CD4-positive, alpha-beta T cell treated with Interleukin-15 for 1 hour (primary cell): Measurements from ENCODE around the gene SERINC3.

Experiments used
- DNase-seq: peaks from one replicate; pipeline ENCODE4 v3.0.0-alpha.2; 2020

SERINC3 gene

DNA sequence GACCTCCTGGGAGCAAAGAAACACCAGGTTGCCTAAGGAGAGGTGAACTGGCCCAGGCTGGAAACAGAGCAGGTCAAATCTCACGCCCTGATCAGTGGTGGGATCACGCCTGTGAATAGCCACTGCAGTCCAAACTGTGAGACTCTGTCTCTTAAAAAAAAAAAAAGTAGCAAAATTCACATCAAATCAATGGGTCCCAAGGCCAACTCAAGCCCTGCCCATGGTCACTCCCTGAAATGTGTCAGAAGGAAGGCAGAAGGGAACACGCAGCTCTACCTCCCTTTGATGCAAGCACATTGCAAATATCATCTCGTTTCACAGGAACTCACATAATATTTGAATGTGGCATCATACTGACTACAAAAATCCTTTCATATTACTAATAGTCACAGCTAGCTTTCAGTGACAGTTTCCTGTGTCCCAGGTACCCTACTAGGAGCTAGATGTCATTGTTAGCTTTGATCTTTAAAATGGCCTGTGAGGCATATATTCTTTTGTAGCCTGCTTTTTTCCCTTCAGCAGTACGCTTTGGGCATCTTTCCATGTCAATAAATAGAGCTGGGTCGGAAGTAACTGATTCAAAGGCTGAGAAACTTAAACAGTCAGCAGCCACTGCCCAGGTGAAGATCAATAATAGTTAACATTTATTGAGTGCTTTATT lies 60.6 kb downstream of the SERINC3 start:
- DNase-seq, result no peak

DNA sequence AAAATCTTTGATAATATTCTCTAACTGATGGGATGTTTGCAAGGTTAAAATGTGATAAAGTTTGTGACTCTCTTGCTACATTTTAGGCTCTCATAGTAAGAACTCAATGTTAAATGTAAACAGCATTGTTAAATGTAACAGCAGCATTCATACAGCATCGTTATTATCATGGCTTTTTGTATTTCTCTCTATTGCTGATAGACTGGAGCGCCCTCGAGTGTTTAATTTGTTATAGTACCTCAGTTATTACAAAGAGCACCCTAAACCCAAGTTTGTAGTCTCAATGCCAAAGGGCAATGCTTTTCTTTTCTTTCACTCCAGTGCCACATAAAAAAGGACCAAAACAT lies 61.1 kb downstream of the SERINC3 start:
- DNase-seq, result no peak

DNA sequence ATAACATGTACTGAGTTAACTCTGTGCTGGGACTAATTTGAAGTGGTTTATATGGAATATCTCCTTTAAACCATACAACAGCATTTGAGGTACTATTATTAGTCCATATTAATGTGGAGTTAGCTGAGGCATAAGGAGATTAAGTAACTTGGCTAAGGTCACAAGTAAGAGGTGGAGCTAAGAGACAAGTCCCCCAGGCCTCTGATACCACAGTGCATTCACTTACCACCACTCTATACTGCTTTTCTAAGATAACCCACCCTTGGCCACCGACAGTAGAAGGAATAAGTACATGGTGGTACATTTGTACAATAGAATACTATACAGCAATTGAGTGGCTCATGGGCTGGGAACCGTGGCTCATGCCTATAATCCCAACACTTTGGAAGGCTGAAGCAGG lies 62.6 kb downstream of the SERINC3 start:
- DNase-seq, result no peak

DNA sequence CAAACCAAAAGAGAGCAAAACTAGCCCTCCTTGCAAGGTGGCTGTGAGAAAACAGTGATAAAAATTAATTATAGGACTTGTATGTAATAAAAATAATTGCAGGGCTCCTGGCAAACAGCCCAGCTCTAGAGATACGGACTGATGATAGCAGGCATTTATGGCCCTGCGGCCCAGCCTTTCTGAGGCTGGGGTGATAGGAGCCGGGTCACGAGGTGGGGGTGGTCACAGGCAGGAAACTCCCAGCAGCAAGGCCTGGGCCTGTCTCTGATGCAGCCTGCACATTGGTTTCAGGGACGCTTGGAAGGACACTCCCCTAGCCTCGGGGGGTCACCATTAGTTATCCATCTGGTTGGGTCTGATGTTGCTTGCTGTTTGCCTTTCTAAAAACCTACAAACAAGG lies 64.9 kb downstream of the SERINC3 start:
- no peak for DNase-seq

DNA sequence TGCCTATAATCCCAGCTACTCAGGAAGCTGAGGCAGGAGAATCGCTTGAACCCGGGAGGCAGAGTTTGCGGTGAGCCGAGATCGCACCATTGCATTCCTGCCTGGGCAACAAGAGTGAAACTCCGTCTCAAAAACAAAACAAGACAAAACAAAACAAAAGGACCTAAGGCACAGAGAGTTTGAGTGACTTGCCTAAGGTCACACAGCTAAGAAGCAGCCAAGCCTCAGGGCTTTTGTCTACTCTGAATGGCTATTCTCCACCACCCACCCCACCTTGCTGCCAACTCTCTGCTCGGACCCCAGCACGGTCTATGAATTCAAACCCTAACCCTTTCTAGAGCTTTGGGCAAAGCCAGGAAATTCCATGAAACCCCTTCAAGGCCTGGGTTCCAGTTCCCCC lies 65.3 kb downstream of the SERINC3 start:
- no peak for DNase-seq

DNA sequence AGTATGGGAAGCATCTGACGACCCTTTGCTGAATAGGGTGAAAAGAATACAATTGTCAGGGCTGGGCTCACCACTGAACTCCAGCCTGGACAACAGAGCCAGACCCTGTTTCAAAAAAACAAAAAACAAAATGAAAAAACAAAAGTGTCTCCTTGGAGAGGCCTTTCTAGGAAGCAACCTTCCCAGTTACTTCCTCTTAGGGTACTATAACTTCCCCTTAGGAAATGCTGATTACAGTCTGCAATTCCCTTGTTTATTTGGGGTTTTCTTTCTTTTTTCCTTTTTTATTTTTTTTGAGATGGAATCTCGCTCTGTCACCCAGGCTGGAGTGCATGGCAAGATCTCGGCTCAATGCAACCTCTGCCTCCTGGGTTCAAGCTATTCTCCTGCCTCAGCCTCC lies 66.7 kb downstream of the SERINC3 start:
- DNase-seq, result no peak

DNA sequence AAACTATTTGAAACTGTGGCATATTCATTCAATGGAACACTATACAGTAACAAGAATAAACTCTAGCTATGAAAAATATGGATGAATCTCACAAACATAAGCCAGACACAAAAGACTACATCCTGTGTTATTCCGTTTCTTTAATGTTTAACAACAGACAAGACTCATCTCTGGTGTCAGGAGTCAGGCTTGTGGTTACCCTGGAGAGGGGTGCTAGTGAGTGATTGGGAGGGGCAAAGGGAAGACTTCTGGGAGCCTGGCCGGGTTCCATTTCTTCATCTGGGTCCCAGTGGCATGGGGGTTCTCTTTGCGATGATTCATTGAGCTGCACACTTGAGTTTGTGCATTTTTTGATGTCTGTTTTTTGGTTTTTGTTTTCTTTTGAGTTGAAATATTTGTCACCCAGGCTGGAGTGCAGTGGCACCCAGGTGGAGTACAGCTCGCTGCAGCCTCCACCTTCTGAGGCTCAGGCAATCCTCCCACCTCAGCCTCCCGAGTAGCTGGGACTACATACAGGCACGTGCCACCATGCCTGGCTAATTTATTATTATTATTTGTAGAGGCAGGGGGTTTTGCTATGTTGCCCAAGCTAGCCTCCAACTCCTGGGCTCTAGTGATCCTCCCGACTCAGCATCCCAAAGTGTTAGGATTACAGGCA lies 67.4 kb downstream of the SERINC3 start:
- no peak for DNase-seq

DNA sequence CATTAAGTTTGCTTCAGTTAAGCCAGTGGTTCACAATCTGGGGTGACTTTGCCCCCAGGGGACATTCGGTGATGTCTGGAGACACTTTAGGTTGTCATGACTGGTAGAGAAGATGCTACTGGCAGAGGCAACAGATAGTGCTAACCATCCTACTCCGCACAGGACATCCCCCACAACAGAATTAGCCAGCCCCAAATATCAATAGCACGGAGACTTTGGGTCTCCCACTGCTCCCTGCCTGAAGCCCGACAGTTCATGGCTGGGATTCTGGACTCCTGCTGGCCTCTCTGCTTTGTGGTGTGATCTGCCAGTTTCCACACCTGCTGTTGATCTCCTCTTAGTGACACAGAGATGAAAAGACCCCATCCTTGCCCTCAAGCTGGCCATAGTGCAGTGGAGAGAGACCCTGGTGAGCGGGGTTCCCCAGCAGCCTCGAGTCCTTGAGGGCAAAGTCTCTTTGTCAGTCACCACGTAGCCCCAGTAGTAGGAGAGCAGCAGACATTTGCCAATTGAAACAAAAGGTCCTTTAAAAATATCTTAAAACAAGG lies 70.9 kb downstream of the SERINC3 start:
- no peak for DNase-seq

DNA sequence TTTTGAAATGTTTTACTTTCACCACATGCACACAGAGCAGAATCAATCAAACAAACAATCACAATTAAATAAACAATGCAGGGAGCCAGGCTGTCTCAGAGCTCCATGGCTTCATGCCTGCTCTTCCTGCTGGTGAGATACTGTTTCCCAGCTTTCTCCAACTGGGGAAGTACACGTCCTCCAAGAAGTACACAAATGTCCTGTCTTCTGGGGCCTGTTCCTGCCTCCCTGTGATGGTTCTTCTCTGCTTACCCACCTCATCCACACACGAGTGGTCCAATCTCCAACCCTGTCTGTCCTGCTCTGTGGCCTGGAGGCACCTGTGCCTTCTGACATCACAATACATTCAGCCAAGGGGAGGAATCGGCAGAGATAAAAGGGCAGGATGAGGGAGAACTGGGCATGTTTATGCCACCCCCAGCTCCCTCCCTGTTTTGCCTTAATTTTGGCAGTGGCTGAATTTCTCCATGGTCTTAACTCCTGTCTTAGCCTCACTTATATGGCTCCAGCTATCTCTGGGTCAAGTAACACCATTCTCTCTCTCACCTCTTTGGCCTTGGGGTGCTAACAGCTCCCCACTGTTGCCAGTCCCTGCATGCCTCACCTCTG lies 71.5 kb downstream of the SERINC3 start:
- DNase-seq, result no peak

DNA sequence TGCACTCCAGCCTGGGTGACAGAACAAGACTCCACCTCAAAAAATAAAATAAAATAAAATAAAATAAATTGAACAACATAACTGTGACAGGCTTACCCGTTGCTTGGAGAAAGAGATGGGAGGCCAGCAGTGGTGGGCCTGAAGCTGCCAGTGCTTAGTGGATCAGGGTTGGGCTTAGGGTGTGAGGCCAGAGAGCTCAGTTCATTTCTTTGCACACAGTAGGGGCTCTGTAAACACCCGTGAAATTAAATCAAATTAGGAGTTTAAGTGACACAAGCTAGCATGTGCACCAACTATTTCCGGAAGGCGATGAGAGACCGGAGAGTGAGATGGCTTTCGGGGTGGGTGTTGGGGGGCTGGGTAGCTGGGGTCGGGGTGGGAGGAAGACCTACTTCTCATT lies 72.0 kb downstream of the SERINC3 start:
- no peak for DNase-seq

DNA sequence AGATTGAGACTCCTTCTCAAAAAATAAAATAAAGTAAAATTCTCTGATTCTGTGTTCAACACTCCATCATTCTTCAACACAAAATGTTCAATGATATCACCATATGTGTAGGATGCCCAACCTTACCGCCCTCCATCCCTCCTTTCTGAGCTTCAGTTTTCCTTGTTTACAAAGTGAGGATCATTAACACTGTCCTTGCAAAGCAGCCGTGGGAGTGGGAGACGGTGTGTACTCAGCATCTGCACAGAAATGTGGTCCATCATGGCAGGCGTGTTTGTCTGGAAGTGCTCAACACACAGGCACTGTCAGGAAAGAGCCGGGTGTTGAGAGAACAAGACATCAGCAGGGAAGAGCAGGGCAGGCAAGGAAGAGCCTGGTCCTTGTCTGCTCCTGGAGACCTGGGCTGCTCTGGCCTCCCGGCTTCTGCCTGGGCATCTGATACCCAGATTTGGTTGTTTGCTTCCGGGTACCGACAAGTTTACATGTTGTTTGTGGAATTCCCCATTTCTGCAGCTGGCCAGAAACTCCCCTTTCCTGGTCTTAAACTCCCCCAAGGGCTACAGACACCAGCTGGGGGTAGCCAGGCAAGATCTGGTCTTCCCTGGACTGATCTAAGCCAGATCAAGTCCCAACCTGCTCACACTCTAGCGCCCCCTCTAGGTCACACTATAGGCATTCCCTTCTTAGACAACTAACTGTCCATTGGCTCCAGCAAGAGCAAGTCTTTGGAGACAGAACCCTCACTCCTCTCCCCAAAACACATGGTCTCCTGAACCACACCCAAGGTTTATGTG lies 72.9 kb downstream of the SERINC3 start:
- no peak for DNase-seq

DNA sequence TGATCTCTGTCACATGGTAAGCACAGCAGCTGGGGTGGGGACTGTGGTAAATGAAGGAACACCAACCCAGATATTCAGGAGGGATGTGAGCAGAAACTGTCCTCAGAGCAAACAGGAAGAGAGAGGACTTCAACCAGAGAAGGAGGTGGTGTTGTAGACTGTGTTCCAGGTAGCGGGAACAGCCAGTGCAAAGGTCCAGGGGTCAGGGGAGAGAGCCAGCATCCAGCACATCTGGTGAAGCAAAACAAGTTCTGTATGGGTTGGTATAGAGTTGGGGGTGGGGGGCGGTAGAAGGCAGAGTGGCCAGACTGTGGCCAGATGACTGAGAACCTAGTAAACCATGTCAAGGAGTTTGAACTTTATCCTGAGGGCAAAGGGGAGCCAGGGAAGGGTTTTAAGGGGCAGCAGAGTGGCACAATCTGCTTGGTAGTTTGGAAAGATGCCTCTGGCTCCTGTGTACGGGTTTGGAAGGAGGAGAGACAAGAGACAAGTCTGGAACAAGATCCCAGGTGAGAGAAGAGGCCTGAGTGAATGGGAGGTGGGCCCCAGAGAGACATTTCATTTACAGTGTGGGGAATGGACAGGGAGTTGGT lies 73.9 kb downstream of the SERINC3 start:
- DNase-seq, result no peak
